Activated T-cell treated with anti-CD3 and anti-CD28 coated beads for 24 hours (primary cell): ENCODE results near the gene GCLM.
"Not testable (repeated sequence)": the region's sequence is repeated elsewhere in the genome, so short reads cannot be mapped to it uniquely, and the experiment has no call there.

Source experiments
- DNase-seq: peaks from one replicate; pipeline ENCODE4 v3.0.0-alpha.2; 2020; ENCODE audit warnings: low read depth

The GCLM gene

DNA sequence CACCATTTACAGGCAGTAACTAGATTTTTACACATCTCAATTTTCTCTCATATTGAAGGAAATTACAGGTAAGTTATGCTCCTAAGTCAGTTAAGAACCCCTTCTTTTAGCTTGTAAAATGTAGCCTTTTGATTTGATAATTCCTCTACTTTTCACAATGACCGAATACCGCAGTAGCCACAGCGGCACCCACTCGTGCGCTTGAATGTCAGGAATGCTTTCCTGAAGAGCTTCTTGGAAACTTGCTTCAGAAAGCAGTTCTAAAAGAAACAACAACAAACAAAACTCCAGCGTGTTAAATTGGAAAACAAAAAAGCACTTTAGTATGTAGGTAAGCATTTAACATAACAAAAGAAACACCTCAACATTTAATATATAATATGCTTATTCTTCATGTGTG is 20.3 kb downstream of the GCLM start:
- no peak for DNase-seq

DNA sequence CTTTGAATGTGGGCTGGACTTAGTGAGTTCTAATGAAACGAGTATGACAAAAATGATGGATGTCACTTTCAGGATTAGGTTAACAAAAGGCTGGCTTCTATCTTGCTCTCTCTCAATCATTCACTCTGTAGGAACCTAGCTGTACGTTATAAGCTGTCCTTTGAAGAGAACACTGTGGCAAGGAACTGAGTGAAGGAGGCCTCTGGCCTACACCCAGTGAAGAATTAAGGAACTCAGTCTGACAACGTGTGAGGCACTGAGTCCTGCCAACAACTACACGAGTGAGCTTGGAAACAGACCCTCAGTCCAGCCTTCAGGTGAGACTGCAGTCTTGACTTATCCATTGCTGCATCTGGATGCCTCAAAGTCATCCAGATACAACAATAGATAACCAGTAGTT is 27.0 kb downstream of the GCLM start:
- no peak for DNase-seq

DNA sequence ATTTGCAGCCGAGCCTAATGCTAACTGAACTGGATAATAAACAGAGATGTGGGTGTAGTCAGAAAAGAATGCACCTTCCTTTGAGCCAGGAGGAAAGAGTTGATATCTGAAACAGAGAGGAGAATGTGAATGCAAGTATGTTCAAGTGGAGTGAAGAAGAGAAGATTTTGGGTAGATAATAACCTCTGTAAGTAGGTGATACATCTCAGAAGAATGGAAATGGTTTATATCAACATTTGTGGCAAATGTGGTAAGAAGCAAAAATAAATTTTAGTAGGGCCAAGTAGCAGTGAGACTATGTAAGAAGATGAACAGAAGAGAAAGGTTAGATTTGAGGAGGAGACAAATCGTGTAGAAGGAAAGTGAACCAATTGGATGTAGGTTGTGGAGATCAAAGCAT is 28.5 kb downstream of the GCLM start:
- DNase-seq: no peak

DNA sequence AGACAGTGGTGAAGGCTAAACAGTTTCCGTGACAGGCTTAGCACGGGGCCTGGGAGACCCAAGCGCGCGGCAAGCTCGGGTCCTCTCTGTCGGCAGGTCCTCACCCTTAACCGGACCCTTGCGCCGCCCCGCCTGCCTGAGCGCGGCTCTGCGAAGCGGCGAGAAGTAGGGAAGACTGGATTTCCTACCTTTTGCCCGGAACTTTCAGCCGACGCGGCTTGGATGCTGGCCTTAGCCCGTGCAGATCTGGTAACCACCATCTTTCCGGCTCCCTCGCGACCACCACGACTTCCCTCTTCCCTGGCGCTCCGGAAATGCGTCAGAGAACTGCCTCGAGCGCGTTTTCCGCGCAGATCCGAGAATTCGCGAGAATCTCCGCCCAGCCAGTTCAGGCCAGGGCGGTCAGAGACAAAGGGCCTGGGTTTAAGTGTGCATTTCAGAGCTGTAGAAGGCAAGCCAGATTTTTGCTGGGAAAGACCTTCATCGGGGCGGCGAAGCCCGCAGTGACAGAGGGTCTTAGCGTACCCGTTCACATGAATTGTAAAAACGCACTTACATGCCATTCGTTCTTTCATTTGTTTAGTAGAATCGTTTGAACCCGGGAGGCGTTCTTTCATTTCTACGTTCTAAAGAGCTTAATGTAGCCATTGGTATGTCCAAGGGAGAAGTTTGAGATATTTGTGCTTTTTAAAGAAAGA is 30.2 kb downstream of the GCLM start, which contains the start of gene DNTTIP2:
DNTTIP2 (minus strand) TSS at position 318 of the 698 bp plus-strand sequence; CDS start at position 260, 58 bp downstream.
- DNase-seq: peak; percentile 90

DNA sequence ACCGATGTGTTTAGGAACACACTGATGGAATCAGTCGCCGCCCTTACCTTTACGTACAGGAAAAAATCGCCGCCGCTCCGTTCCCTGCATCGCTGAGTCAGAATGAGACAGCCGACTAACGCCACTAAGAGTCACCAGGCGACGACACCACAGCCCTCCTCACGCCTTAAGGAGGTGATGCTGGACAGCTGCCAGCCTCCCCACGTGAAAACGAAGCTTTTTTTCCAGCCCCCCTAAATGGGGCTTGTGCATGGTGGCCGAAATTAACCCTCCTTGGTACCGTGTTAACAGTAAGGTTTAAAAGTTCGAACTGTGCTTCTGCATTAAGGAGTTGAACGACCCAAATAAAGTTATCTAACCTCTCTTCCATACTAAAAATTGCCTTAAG is 30.7 kb downstream of the GCLM start:
- peak; percentile 57 for DNase-seq

DNA sequence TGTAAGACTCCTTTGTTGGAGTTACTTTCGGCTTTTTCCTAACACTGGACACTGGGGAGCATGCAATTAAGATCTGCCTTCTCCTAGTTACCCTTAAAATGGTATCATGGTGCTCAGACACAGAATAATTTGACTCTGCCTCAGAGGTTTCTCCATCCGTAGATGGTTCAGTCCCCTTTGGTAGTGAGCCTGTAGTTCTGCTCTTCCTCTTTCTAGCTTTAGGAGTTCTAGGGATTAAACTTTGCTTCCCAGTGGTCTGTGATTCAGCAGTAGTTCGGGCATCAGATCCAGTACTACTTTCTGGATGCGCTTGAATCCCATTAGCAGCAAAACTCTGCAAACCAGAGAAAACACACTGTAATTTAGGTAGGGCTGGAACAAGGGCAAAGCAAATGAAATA is 31.7 kb downstream of the GCLM start:
- no peak for DNase-seq

DNA sequence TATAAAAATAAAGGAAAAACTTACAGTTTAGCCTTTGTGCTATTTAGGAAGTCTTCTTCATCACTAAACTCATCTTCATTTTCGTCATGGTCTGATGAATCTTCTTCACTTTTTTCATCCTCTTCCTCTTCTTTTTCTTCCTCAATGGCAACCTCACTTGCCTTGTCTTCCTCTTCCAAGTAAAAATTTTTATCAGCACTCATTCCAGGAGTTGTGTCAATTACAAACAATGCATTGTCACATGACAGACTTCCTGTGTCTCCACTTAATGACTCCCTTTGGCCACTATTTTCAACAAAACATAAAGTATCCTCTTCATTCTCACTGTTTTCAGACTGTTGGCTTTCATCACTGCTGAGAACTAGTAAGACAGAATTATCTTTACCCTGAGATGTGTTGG is 33.0 kb downstream of the GCLM start:
- no peak for DNase-seq

DNA sequence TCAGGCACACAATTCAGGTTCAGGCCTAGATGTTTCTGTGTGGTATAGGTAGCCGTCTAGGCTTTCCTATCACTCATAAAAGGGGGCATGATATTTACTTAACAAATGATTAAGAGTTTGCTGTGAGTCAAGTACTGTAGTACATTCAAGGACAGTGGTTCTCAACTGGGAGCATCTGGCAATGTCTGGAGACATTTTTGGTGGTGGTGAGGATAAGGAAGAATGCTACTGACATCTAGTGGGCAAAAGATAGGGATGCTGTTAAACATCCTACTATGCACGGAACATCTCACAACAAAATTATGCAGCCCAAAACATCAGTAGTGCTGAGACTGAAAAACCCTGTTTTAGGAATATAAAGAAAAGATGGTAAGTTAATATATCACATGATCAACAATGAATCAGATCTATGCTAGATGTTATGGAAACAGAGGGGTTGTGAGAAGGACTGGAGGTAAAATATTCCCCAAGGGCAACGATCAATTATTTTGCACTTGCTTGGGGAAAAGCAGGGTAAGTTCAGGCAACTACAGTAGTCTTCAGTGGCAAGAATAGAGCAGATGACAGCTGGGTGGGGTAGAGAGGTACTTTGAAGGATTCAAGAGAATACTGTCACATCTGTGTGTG is 35.1 kb downstream of the GCLM start:
- DNase-seq: no peak

DNA sequence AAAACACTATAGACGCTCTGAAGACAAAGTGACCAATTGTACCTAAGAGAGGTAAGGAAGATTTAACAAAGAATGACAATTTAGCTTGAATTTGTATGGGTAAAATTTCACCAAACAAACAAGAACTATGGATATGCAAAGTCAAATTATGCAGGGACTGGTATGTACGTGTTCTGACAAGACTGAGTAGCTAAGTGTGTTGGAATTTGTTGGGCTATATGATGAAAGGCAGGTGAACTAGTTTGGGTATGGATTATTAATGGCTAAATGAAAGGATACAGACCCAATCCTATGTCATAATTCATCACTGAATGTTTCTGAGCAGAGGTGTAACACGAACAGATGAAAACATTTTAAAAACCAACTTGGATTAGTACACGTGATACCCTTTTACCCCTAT is 37.9 kb downstream of the GCLM start:
- DNase-seq: no peak

DNA sequence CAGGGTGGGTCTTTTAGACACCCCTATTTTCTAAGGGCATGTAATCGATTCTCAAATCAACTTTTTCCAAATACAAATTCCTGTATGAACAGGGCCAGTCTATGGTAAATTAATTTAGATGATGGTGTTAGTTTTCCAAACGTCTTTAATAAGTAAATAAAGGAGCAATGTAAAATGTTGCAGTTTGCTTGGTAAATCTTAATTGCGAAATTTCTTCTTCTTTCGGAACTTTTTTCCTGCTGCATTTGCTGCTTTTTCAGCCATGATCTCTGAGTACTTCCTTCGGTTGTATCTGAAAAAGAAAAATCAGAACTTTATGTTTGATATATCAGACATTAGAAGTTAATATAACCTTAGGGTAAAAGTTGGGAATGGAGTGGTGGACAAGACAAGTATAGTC is 39.6 kb downstream of the GCLM start:
- no peak for DNase-seq

DNA sequence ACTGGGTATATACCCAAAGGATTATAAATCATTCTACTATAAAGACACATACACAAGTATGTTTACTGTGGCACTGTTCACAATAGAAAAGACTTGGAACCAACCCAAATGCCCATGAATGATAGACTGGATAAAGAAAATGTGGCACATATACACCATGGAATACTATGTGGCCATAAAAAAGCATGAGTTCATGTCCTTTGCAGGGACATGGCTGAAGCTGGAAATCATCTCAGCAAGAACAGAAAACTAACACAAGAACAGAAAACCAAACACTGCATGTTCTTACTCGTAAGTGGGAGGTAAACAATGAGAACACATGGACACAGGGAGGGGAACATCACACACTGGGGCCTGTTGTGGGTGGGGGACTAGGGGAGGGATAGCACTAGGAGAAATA is 40.7 kb downstream of the GCLM start:
- DNase-seq: not testable (repeated sequence)

DNA sequence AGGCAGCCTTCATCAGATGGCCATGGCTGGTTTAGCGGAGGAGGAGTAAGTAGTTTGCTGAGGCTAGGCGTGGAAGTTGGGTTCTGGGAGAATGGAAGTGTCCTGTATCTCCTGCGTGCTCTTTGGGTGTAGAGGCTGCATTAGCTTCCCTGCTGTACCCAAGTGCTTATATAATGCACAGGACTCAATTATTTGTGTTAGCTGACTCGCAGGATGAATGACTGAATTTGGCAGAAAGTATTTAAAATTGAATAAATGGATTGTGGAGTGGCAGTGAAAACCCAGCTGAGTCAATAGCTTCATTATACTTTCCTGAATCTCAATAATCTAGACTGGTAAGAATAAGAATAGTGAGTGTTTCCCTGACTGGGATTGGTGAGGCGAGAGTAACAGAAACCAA is 44.0 kb downstream of the GCLM start:
- no peak for DNase-seq

DNA sequence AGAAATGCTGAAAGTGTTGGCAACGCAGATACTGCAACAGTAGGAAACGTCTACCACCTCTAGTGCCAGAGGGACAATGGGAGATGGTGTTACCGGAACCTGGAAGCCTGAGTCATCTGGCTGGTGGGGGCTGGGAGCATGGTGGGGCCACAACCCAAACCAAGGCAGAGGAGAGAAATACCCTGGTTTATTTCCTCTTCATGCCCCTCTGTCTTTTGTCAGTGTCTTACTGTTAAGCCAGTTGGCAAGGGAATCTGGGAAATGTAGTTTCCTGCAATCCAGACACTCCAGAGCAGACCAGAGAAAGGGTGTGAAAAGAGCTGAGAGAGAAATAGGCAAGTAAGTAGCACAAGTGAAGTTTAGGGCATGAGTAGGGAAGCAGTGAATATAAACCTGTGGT is 45.1 kb downstream of the GCLM start:
- no peak for DNase-seq

DNA sequence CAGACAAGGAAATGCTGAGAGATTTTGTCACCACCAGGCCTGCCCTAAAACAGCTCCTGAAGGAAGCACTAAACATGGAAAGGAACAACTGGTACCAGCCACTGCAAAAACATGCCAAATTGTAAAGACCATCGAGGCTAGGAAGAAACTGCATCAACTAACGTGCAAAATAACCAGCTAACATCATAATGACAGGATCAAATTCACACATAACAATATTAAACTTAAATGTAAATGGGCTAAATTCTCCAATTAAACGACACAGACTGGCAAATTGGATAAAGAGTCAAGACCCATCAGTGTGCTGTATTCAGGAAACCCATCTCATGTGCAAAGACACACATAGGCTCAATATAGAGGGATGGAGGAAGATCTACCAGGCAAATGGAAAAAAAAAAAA is 51.6 kb downstream of the GCLM start:
- DNase-seq: not testable (repeated sequence)

DNA sequence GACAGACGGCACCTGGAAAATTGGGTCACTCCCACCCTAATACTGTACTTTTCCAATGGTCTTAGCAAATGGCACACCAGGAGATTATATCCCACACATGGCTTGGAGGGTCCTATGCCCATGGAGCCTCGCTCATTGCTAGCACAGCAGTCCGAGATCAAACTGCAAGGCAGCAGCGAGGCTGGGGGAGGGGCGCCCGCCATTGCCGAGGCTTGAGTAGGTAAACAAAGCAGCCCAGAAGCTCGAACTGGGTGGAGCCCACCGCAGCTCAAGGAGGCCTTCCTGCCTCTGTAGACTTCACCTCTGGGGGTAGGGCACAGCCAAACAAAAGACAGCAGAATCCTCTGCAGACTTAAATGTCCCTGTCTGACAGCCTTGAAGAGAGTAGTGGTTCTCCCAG is 53.2 kb downstream of the GCLM start:
- DNase-seq: not testable (repeated sequence)

DNA sequence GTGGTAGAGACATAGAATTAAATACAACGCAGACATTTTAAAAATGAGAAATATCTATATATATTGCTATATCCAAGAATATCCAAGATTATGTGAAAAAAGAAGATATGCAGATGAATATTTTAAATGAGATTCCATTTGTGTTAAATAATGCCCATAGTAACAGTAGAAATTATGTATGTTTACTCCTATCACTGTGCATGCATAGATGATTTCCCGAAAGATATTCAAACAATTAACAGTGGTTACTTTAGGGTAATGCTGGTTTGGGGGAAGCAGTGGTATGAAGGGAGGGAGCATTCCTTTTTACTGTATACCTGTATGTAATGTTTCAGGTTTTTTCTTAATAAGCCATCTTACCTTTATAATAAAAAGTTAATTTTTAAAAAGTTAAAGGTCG is 55.3 kb downstream of the GCLM start:
- no peak for DNase-seq

DNA sequence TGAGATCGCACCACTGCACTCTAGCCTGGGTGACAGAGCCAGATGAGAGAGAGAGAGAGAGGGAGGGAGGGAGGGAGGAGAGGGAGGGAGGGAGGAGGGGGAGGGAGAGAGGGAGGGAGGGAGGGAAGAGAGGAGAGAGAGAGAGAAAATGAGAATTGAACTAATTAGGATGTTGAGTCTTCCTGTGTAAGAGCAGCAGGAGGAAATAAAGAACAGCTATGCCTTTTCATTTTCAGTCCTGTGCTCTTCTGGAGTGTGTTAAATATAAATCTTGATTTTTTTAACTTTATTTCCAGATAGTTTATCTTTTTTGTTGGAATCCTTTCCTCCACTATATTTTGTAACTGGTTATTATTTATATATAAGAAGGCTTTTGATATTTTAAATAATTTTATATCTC is 57.4 kb downstream of the GCLM start:
- no peak for DNase-seq

DNA sequence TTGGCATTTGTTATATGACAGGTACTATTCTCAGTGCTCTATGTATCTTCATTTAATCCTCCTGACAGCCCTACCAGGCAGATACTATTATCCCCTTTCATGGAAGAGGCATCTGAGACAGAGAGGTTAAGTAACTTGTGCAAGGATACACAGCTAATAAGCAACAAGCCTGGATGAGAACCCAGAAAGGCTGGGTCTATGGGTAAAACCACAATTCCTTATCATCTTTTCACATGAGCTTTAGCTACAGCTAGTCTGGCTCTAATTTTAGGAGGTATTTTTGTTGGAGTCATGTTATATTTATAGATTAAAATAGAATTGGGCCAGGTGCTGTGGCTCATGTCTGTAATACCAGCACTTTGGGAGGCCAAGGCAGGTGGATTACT is 57.9 kb downstream of the GCLM start:
- DNase-seq: no peak

DNA sequence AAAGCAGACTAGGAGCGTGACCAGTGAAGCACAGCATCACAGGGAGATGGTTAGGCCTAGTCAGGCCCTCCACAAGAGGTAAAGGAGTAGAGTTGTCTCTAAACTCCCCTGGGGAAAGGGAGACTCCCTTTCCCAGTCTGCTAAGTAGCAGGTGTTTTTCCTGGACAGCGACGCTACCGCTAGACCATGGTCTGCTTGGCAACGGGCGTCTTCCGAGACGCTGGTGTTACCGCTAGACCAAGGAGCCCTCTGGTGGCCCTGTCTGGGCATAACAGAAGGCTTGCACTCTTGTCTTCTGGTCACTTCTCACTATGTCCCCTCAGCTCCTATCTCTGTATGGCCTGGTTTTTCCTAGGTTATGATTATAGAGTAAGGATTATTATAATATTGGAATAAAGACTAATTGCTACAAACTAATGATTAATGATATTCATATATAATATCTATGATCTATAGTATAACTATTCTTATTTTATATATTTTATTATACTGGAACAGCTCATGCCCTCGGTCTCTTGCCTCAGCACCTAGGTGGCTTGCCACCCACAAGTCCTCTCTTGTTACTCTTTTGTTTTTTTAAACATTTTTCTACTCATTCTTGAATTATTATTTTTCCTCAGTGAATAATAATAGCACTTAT is 58.4 kb downstream of the GCLM start:
- peak; percentile 40 for DNase-seq

DNA sequence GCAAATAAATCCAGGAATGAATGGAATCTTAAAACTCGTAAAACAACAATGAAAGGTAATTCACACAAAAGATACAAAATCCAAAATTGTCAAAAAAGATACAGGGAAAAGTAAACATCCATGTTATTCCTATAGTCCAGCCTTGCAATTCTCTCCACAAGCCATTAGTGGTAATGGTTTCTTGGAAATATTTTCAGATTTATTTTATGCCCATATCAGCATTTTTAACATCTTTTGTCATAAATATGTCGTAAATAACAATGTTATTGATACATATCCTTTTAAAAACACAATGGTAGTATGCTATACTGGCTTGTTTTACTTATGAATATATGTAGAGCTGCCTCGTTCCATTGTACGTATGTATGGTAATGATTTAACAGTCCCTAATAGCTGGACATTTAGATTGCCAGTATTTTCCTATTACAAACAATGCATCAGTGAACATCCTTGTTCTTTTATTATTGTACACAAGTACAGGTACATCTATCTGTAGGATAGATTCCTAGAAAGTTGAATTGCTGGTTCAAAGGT is 60.8 kb downstream of the GCLM start:
- no peak for DNase-seq

DNA sequence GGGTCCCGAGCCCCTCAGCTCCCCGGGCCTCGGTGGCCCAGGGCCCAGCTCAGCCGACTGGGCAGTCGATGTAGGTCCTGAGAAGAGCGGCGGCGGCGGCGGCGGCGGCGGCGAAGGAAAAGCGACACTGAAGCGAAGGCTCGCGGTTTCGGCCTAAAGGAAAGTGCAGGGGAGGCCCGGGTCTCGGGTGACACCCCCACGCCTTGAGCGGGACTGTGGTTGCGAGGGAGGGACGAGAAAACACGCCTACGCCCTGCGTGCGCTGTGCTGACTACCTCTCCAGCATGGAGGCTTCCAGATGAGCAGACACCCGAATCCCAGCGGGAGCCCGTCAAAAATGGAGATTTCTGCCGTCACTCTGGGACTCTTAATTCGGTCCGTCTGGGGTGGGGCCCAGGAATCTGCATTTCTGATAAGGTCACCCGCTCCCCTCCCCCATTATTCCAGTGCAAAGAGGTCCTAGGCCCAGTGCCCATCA is 61.4 kb downstream of the GCLM start:
- peak; percentile 47 for DNase-seq

DNA sequence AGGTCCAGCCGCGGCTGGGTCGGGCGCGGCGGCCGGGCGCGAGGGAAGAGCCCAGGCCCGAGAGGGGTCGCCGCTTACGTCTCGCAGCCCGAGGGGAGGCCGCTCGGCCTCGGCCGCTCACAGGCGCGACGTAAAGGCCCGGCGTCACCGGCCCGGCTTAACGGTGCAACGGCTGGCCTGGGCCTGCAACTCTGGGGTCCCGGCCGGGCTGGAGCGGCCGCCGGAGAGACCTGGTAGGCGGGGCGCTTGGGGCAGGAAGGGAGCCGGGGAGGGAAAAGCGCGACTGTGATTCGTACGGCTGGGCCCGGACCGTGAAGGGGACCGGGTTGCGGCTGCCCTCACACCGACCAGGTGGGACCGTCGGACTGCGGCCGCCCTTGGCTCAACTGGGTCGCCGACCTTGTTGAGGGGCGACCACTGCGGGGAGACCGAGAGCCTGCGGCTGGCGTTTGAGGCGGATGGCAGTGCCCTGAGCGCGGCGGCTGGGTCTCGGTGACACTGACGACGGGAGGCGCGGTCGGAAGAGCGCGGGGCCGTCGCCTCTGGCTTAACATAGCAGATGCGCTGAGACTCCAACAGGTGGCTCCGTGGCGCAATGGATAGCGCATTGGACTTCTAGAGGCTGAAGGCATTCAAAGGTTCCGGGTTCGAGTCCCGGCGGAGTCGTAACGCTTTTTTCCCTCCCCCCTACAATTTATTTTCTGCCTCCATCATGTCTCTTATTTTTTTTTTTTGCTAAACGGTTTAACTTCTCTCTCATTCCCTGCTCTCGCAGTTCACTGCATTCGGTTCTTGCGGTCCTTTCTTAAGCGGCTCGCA is 62.0 kb downstream of the GCLM start:
- peak; percentile 83 for DNase-seq
